Adipocyte (in vitro differentiated cells): Measurements from ENCODE around the gene CDYL2.
"Not testable (repeated sequence)": the region's sequence is repeated elsewhere in the genome, so short reads cannot be mapped to it uniquely, and the experiment has no call there.

Source experiments
- DNase-seq: peaks from one replicate; pipeline ENCODE4 v3.0.0-alpha.2; 2015; ENCODE audit warnings: low read depth
- H3K27me3 ChIP-seq: replicated peaks from 2 replicates; pipeline ENCODE4 v1.7.0; 2013; ENCODE audit warnings: mild to moderate bottlenecking, low read length, moderate library complexity; ENCODE audit not compliant: control insufficient read depth, insufficient read depth
- H3K36me3 ChIP-seq: 2 replicates; pipeline ENCODE4 v1.7.0; 2013; ENCODE audit warnings: low read length, mild to moderate bottlenecking, moderate library complexity; ENCODE audit not compliant: control insufficient read depth, insufficient read depth, severe bottlenecking
- H3K4me1 ChIP-seq: 2 replicates; pipeline ENCODE4 v1.7.0; 2013; ENCODE audit warnings: mild to moderate bottlenecking, low read length, moderate library complexity; ENCODE audit not compliant: control insufficient read depth, insufficient read depth
- H3K4me3 ChIP-seq: 2 replicates; pipeline ENCODE4 v1.7.0; 2013; ENCODE audit warnings: mild to moderate bottlenecking, low read length, moderate library complexity
- H3K9ac ChIP-seq: 2 replicates; pipeline ENCODE4 v1.7.0; 2013; ENCODE audit warnings: mild to moderate bottlenecking, low read length, moderate library complexity
- H3K9me3 ChIP-seq: 2 replicates; pipeline ENCODE4 v1.7.0; 2013; ENCODE audit warnings: mild to moderate bottlenecking, low read length, moderate library complexity; ENCODE audit not compliant: control insufficient read depth

Gene CDYL2

DNA sequence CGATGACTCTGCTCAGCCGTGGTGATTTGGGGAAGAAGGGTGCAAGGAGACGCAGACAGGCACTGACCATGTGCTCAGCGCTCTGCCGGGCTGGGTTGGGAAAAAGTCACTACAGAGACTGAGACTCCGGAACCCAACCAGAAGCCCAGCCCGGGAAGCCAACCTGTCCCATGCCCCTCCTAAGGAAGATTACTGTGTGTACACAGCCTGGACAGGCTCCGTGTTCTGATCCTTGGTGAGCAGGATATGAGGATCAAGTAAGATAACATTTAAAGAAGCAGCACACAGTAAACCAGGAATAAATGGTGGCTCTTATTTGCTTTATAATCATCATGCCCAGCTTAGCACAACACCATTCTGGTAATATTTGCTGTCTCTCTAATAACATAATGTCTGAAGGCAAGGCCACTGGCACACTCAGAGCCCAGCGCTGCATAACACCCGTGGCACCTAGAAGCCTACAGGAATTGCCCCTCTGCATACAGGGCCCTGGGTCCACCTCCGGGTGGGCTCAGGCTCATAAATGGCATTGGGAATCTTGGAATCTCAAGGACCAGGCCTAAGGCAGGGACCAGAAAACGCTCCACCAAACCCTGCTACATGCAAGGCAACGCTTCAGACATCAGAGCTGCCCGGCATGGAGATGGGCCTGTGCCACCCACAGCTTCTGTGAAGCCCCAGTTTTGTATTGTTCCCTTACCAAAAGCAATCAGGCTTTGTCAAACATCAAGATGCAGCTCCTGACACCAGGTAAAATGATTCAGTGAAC, 150.1 kb downstream of the CDYL2 start:
- Histone ChIP-seq H3K4me3 (no peak overlapping the region), H3K27me3 (no peaks in the 10 kb centered on the region), H3K4me1 (no peaks in the 10 kb centered on the region), H3K9ac (no peak overlapping the region), H3K36me3 (no peaks in the 10 kb centered on the region), H3K9me3 (no peaks in the 10 kb centered on the region)
- DNase-seq, result no peak

- no peak for DNase-seq
- Histone ChIP-seq H3K4me1 (no peaks in the 10 kb centered on the region), H3K36me3 (no peaks in the 10 kb centered on the region)
Observed at GRCh38 chr16:80652441-80652840, 152.0 kb downstream of the CDYL2 start.

GRCh38 chr16:80650281-80650680, 154.1 kb downstream of the CDYL2 start:
- not testable (repeated sequence) for H3K4me1 ChIP-seq, H3K4me3 ChIP-seq, H3K27me3 ChIP-seq, H3K9ac ChIP-seq, DNase-seq, H3K36me3 ChIP-seq, H3K9me3 ChIP-seq

More at GRCh38 chr16:80652441-80652840, 152.0 kb downstream of the CDYL2 start:
- H3K4me3 ChIP-seq, result no peak overlapping the region
- no peaks in the 10 kb centered on the region for H3K27me3 ChIP-seq
- H3K9ac ChIP-seq, result no peak overlapping the region
- no peaks in the 10 kb centered on the region for H3K9me3 ChIP-seq

GRCh38 chr16:80640316-80640715, 164.1 kb downstream of the CDYL2 start:
- no peak for DNase-seq
- no peaks in the 10 kb centered on the region for H3K9me3 ChIP-seq
- H3K36me3 ChIP-seq, result no peaks in the 10 kb centered on the region
- H3K4me1 ChIP-seq, result no peaks in the 10 kb centered on the region
- H3K9ac ChIP-seq, result no peak overlapping the region
- H3K27me3 ChIP-seq, result no peaks in the 10 kb centered on the region
- H3K4me3 ChIP-seq, result no peak overlapping the region

DNA sequence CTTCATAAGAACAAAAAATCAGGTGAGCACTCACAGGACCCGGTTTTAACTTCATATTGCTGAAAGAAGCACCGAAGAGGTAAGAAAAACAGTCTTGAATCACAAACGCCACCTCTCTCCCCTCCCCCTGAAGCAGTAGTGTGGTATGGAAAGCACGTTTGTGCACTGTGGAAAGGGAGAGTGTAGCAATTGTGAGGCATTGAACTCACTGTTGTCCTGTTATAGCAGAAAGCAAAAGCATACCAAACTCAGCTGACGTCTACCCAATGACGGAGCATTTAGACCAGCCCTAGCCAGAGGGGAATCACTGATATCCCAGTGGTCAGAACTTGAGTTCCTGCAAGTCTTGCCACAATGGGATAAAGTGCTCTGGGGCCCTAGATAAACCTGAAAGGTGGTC, 164.8 kb downstream of the CDYL2 start:
- Histone ChIP-seq H3K36me3 (no peaks in the 10 kb centered on the region), H3K9me3 (no peaks in the 10 kb centered on the region), H3K4me1 (no peaks in the 10 kb centered on the region), H3K27me3 (no peaks in the 10 kb centered on the region), H3K9ac (no peak overlapping the region), H3K4me3 (no peak overlapping the region)
- no peak for DNase-seq

GRCh38 chr16:80637621-80638020, 166.8 kb downstream of the CDYL2 start:
- Histone ChIP-seq H3K9me3 (no peaks in the 10 kb centered on the region), H3K4me1 (no peaks in the 10 kb centered on the region), H3K9ac (no peak overlapping the region), H3K27me3 (no peaks in the 10 kb centered on the region), H3K4me3 (no peak overlapping the region), H3K36me3 (no peaks in the 10 kb centered on the region)
- no peak for DNase-seq

GRCh38 chr16:80631581-80631980, 172.8 kb downstream of the CDYL2 start:
- no peaks in the 10 kb centered on the region for H3K27me3 ChIP-seq
- no peak for DNase-seq
- no peaks in the 10 kb centered on the region for H3K4me1 ChIP-seq
- H3K9ac ChIP-seq, result no peak overlapping the region
- no peaks in the 10 kb centered on the region for H3K9me3 ChIP-seq
- H3K4me3 ChIP-seq, result no peak overlapping the region
- H3K36me3 ChIP-seq, result no peaks in the 10 kb centered on the region

DNA sequence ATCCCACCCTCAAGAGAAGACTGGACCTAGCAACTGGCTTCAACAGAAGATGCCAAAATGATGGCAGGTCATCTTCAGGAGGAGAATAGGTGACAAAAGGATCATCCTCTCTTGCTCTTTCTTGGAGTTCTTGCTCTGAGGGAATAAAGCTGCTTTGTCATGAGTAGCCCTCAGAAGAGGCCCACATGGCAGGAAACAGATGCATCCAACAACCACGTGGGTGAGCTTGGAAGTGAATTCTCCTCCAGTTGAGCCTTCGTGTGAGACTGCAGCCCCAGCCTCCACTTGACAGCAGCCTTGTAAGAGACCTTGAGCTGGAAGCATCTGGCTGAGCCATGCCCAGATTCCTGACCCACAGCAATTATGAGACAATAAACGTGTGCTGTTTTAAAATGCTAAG, 176.1 kb downstream of the CDYL2 start:
- Histone ChIP-seq H3K9ac (no peak overlapping the region), H3K36me3 (no peaks in the 10 kb centered on the region), H3K27me3 (no peaks in the 10 kb centered on the region), H3K4me1 (no peaks in the 10 kb centered on the region), H3K9me3 (peaks cover 4% of the 10 kb centered on the region), H3K4me3 (no peak overlapping the region)
- DNase-seq, result no peak

GRCh38 chr16:80627108-80627507, 177.3 kb downstream of the CDYL2 start:
- Histone ChIP-seq H3K9me3 (peaks cover 4% of the 10 kb centered on the region), H3K4me1 (no peaks in the 10 kb centered on the region), H3K9ac (no peak overlapping the region), H3K36me3 (no peaks in the 10 kb centered on the region), H3K27me3 (no peaks in the 10 kb centered on the region), H3K4me3 (no peak overlapping the region)
- DNase-seq, result no peak

DNA sequence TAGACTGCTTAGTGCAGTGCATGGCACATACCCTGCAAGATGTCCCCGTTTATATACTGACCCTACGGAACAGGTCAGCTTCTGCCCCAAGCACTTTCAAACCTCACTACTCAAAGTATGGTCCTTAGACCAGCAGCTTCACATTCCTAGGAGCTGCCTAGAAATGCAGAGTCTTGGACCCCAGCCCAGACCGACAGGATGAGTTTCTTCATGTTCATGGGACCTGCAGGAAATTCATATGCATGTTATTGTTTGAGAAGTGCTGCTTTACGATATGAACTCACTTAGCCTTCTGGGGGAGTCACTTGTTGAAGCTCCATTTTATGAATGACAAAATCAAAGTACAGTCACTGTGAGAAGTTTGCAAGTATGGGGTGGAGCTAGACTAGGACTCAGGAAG, 181.0 kb downstream of the CDYL2 start:
- Histone ChIP-seq H3K4me1 (no peaks in the 10 kb centered on the region), H3K27me3 (no peaks in the 10 kb centered on the region), H3K9ac (no peak overlapping the region), H3K4me3 (no peak overlapping the region), H3K9me3 (peaks cover 4% of the 10 kb centered on the region), H3K36me3 (no peaks in the 10 kb centered on the region)
- DNase-seq, result no peak

DNA sequence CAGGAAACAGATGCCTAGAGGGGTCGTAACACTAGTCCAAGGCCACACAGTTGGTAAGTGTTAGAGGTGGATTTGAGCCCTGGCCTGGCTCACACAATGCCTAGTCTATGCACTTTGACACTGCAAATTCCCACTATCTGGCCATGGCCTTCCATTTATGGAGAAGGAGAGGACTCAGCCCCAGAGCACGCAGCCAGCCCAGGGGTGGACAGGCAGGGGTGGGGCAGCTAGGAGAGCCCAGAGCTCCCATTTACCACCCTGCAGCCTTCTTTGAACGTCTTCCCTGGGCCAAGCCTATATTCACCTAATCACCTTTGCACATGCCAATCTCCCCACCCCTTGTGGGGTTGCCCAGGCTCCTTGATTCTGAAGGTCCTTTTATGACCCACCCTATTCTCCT, 182.4 kb downstream of the CDYL2 start:
- no peaks in the 10 kb centered on the region for H3K36me3 ChIP-seq
- H3K9me3 ChIP-seq, result peaks cover 4% of the 10 kb centered on the region
- no peak for DNase-seq
- no peaks in the 10 kb centered on the region for H3K4me1 ChIP-seq
- H3K9ac ChIP-seq, result no peak overlapping the region
- no peak overlapping the region for H3K4me3 ChIP-seq
- no peaks in the 10 kb centered on the region for H3K27me3 ChIP-seq
